ENCODE data around the gene SPATA4.

Gene SPATA4

GRCh38 chr4:176150356-176150682, 45.1 kb downstream of the SPATA4 start:
- Histone ChIP-seq H3K36me3 (ENCODE audit: control insufficient read depth in 1 of 2, insufficient read depth in 2 of 2, low read depth in 1 of 2, low read length in 2 of 2) (no peaks in the 10 kb centered on the region), H4K91ac (ENCODE audit: low read length) (no peak overlapping the region), H3K9me3 (ENCODE audit: control insufficient read depth, low read length) (no peaks in the 10 kb centered on the region), H3K4me1 (ENCODE audit: control insufficient read depth, insufficient read depth, low read depth, low read length) (no peaks in the 10 kb centered on the region), H3K18ac (ENCODE audit: low read depth in 1 of 2, low read length in 2 of 2) (no peak overlapping the region), H2AK5ac (ENCODE audit: low read length, severe bottlenecking) (no peak overlapping the region), H2BK120ac (ENCODE audit: low read depth, low read length) (no peak overlapping the region), H3K14ac (ENCODE audit: low read length in 2 of 2) (no peak overlapping the region), H3K23ac (ENCODE audit: low read length in 2 of 2) (no peak overlapping the region), H3K27ac (ENCODE audit: low read length, poor library complexity, severe bottlenecking) (no peak overlapping the region), H3K4ac (ENCODE audit: low read depth in 1 of 2, low read length in 2 of 2) (no peak overlapping the region), H3K9ac (ENCODE audit: low read length) (no peak overlapping the region), H2AFZ (ENCODE audit: low read depth, low read length) (no peak overlapping the region), H3K79me1 (replicated peaks; ENCODE audit: low read length, poor library complexity, severe bottlenecking) (no peaks in the 10 kb centered on the region), H2BK5ac (ENCODE audit: low read depth, low read length, poor library complexity, severe bottlenecking) (no peak overlapping the region), H3K4me3 (ENCODE audit: insufficient read depth in 1 of 2, low read depth in 1 of 2, low read length in 2 of 2) (no peak overlapping the region), H3K27me3 (ENCODE audit: control insufficient read depth in 1 of 2, insufficient read depth in 1 of 2, low read length in 2 of 2) (no peaks in the 10 kb centered on the region), H2BK15ac (ENCODE audit: low read depth, poor library complexity, severe bottlenecking) (no peak overlapping the region), H3K4me2 (ENCODE audit: low read length, poor library complexity, severe bottlenecking) (no peak overlapping the region), H4K8ac (ENCODE audit: low read length) (no peak overlapping the region), H2BK12ac (ENCODE audit: low read length in 2 of 2) (no peak overlapping the region)
- peak; percentile 32 for DNase-seq

GRCh38 chr4:176149680-176150355, 45.6 kb downstream of the SPATA4 start:
- Histone ChIP-seq H3K23ac (ENCODE audit: low read length in 2 of 2) (no peak overlapping the region), H3K4ac (ENCODE audit: low read depth in 1 of 2, low read length in 2 of 2) (no peak overlapping the region), H3K4me1 (ENCODE audit: control insufficient read depth, insufficient read depth, low read depth, low read length) (no peaks in the 10 kb centered on the region), H3K9ac (ENCODE audit: low read length) (no peak overlapping the region), H3K4me3 (ENCODE audit: insufficient read depth in 1 of 2, low read depth in 1 of 2, low read length in 2 of 2) (no peak overlapping the region), H3K79me1 (replicated peaks; ENCODE audit: low read length, poor library complexity, severe bottlenecking) (no peaks in the 10 kb centered on the region), H3K36me3 (ENCODE audit: control insufficient read depth in 1 of 2, insufficient read depth in 2 of 2, low read depth in 1 of 2, low read length in 2 of 2) (no peaks in the 10 kb centered on the region), H3K4me2 (ENCODE audit: low read length, poor library complexity, severe bottlenecking) (no peak overlapping the region), H3K14ac (ENCODE audit: low read length in 2 of 2) (no peak overlapping the region), H3K27ac (ENCODE audit: low read length, poor library complexity, severe bottlenecking) (no peak overlapping the region), H4K8ac (ENCODE audit: low read length) (no peak overlapping the region), H2BK15ac (ENCODE audit: low read depth, poor library complexity, severe bottlenecking) (no peak overlapping the region), H2BK5ac (ENCODE audit: low read depth, low read length, poor library complexity, severe bottlenecking) (no peak overlapping the region), H2AFZ (ENCODE audit: low read depth, low read length) (no peak overlapping the region), H3K18ac (ENCODE audit: low read depth in 1 of 2, low read length in 2 of 2) (no peak overlapping the region), H2AK5ac (ENCODE audit: low read length, severe bottlenecking) (no peak overlapping the region), H2BK120ac (ENCODE audit: low read depth, low read length) (no peak overlapping the region), H3K9me3 (ENCODE audit: control insufficient read depth, low read length) (no peaks in the 10 kb centered on the region), H4K91ac (ENCODE audit: low read length) (no peak overlapping the region), H2BK12ac (ENCODE audit: low read length in 2 of 2) (no peak overlapping the region), H3K27me3 (ENCODE audit: control insufficient read depth in 1 of 2, insufficient read depth in 1 of 2, low read length in 2 of 2) (no peaks in the 10 kb centered on the region)
- DNase-seq = peak; percentile 24
- 65% methylated on average over 3 of the region's 3 CpGs for WGBS

DNA sequence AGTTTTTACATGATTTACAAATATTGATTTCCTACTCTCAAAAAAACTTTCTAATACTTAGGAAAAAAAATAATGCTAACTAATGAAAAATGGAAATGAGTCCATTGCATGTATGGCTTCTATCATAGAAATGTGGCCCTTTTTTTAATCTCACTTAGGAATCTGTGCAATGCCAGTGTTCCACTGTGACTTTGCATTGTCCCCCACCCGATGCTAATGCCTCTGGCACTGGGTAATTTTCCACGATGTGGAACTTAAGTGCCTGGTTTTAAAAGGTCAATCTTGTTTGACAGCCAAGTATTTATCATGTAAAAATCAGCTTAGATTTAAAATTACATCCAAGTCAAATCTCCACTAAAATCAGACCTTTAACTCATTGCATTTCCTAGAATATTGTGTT, 53.1 kb downstream of the SPATA4 start:
- no peak overlapping the region for H3K4ac ChIP-seq (ENCODE audit: low read depth in 1 of 2, low read length in 2 of 2)
- no peak overlapping the region for H4K8ac ChIP-seq (ENCODE audit: low read length)
- no peak overlapping the region for H2BK15ac ChIP-seq (ENCODE audit: low read depth, poor library complexity, severe bottlenecking)
- H2AK5ac ChIP-seq (ENCODE audit: low read length, severe bottlenecking) = no peak overlapping the region
- H3K27me3 ChIP-seq (ENCODE audit: control insufficient read depth in 1 of 2, insufficient read depth in 1 of 2, low read length in 2 of 2) = no peaks in the 10 kb centered on the region
- H3K14ac ChIP-seq (ENCODE audit: low read length in 2 of 2) = no peak overlapping the region
- H2BK12ac ChIP-seq (ENCODE audit: low read length in 2 of 2) = no peak overlapping the region
- no peak overlapping the region for H2BK5ac ChIP-seq (ENCODE audit: low read depth, low read length, poor library complexity, severe bottlenecking)
- H3K27ac ChIP-seq (ENCODE audit: low read length, poor library complexity, severe bottlenecking) = no peak overlapping the region
- no peak overlapping the region for H4K91ac ChIP-seq (ENCODE audit: low read length)
- WGBS = 90% methylated on average over 2 of the region's 2 CpGs
- H3K4me2 ChIP-seq (ENCODE audit: low read length, poor library complexity, severe bottlenecking) = no peak overlapping the region
- no peak overlapping the region for H3K9ac ChIP-seq (ENCODE audit: low read length)
- H2AFZ ChIP-seq (ENCODE audit: low read depth, low read length) = no peak overlapping the region
- H3K18ac ChIP-seq (ENCODE audit: low read depth in 1 of 2, low read length in 2 of 2) = no peak overlapping the region
- H2BK120ac ChIP-seq (ENCODE audit: low read depth, low read length) = no peak overlapping the region
- H3K4me1 ChIP-seq (ENCODE audit: control insufficient read depth, insufficient read depth, low read depth, low read length) = no peaks in the 10 kb centered on the region
- no peak overlapping the region for H3K4me3 ChIP-seq (ENCODE audit: insufficient read depth in 1 of 2, low read depth in 1 of 2, low read length in 2 of 2)
- H3K36me3 ChIP-seq (ENCODE audit: control insufficient read depth in 1 of 2, insufficient read depth in 2 of 2, low read depth in 1 of 2, low read length in 2 of 2) = no peaks in the 10 kb centered on the region
- H3K79me1 ChIP-seq (replicated peaks; ENCODE audit: low read length, poor library complexity, severe bottlenecking) = no peaks in the 10 kb centered on the region
- H3K23ac ChIP-seq (ENCODE audit: low read length in 2 of 2) = no peak overlapping the region
- H3K9me3 ChIP-seq (ENCODE audit: control insufficient read depth, low read length) = no peaks in the 10 kb centered on the region
- DNase-seq = no peak

DNA sequence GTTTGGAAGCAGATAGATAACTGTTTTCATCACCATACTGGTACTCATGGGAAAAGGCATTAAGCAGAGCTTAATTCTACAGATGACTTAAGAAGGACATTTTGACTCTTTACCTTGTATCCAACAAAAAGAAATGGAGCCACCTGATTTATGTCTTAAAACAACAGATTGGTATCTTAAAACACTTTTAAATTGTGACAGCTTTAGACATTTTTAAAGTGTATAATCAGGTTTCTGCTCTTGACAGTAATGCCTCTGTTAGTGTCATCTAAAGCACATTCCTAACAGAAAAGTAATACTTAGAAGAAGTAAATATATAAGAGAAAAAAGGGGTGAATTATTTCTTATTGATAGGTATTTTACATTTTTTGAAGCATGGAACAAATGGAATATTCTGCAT, 55.9 kb downstream of the SPATA4 start:
- H3K36me3 ChIP-seq (ENCODE audit: control insufficient read depth in 1 of 2, insufficient read depth in 2 of 2, low read depth in 1 of 2, low read length in 2 of 2) = no peaks in the 10 kb centered on the region
- no peak overlapping the region for H2BK120ac ChIP-seq (ENCODE audit: low read depth, low read length)
- no peaks in the 10 kb centered on the region for H3K4me1 ChIP-seq (ENCODE audit: control insufficient read depth, insufficient read depth, low read depth, low read length)
- H3K4me3 ChIP-seq (ENCODE audit: insufficient read depth in 1 of 2, low read depth in 1 of 2, low read length in 2 of 2) = no peak overlapping the region
- no peak overlapping the region for H3K4ac ChIP-seq (ENCODE audit: low read depth in 1 of 2, low read length in 2 of 2)
- H4K91ac ChIP-seq (ENCODE audit: low read length) = no peak overlapping the region
- H3K79me1 ChIP-seq (replicated peaks; ENCODE audit: low read length, poor library complexity, severe bottlenecking) = no peaks in the 10 kb centered on the region
- no peaks in the 10 kb centered on the region for H3K9me3 ChIP-seq (ENCODE audit: control insufficient read depth, low read length)
- H2BK12ac ChIP-seq (ENCODE audit: low read length in 2 of 2) = no peak overlapping the region
- H3K9ac ChIP-seq (ENCODE audit: low read length) = no peak overlapping the region
- H3K14ac ChIP-seq (ENCODE audit: low read length in 2 of 2) = no peak overlapping the region
- no peak overlapping the region for H2BK15ac ChIP-seq (ENCODE audit: low read depth, poor library complexity, severe bottlenecking)
- H4K8ac ChIP-seq (ENCODE audit: low read length) = no peak overlapping the region
- no peak overlapping the region for H2AK5ac ChIP-seq (ENCODE audit: low read length, severe bottlenecking)
- H3K18ac ChIP-seq (ENCODE audit: low read depth in 1 of 2, low read length in 2 of 2) = no peak overlapping the region
- no peaks in the 10 kb centered on the region for H3K27me3 ChIP-seq (ENCODE audit: control insufficient read depth in 1 of 2, insufficient read depth in 1 of 2, low read length in 2 of 2)
- no peak overlapping the region for H3K4me2 ChIP-seq (ENCODE audit: low read length, poor library complexity, severe bottlenecking)
- DNase-seq = no peak
- H3K23ac ChIP-seq (ENCODE audit: low read length in 2 of 2) = no peak overlapping the region
- no peak overlapping the region for H2BK5ac ChIP-seq (ENCODE audit: low read depth, low read length, poor library complexity, severe bottlenecking)
- no peak overlapping the region for H3K27ac ChIP-seq (ENCODE audit: low read length, poor library complexity, severe bottlenecking)
- no peak overlapping the region for H2AFZ ChIP-seq (ENCODE audit: low read depth, low read length)
